ENCODE results near the gene SLIT3. TPM values are rescaled to one million over a fixed set of nuclear protein-coding genes. Genes with fewer than 3 reads are reported as not detected.

Gene SLIT3
- total RNA-seq, 6 donors from 2014 or later = 10.8 to 57.3 (median 32.2) TPM

DNA sequence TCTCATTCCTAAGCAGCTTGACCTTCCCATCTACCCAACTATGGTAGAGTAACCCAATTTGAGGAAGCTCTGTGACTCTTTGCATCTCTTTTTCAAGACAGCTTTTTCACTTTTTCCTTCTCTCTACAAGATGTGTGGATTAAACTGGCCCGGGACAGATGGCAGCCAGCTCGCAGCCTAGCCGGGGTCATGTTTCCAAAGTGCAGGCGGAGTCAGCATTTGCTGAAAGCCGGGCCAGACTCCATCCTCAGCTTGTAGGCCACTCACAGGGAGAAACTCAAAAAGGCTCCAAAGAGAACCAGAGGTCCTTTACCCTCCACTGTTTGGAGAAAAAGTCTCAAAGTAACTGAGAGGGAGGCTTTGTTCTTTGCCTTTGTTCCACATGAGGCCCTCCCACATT is 435.0 kb downstream of the SLIT3 start:
- TF ChIP-seq EP300 (IDR thresholded peaks at IDR 0.05) = no peak
- TF ChIP-seq POLR2AphosphoS5 (IDR thresholded peaks at IDR 0.05) = no peak
- no peak for TF ChIP-seq POLR2A (IDR thresholded peaks at IDR 0.05)
- TF ChIP-seq, protein P1, sequence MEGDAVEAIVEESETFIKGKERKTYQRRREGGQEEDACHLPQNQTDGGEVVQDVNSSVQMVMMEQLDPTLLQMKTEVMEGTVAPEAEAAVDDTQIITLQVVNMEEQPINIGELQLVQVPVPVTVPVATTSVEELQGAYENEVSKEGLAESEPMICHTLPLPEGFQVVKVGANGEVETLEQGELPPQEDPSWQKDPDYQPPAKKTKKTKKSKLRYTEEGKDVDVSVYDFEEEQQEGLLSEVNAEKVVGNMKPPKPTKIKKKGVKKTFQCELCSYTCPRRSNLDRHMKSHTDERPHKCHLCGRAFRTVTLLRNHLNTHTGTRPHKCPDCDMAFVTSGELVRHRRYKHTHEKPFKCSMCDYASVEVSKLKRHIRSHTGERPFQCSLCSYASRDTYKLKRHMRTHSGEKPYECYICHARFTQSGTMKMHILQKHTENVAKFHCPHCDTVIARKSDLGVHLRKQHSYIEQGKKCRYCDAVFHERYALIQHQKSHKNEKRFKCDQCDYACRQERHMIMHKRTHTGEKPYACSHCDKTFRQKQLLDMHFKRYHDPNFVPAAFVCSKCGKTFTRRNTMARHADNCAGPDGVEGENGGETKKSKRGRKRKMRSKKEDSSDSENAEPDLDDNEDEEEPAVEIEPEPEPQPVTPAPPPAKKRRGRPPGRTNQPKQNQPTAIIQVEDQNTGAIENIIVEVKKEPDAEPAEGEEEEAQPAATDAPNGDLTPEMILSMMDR (IDR thresholded peaks at IDR 0.05) = no peak
- Histone ChIP-seq H3K4me3 (no peak overlapping the region), H3K36me3 (no peaks in the 10 kb centered on the region), H3K27me3 (no peaks in the 10 kb centered on the region), H3K9me3 (no peaks in the 10 kb centered on the region), H3K27ac (no peak overlapping the region), H3K4me1 (no peaks in the 10 kb centered on the region)
- no peak for ATAC-seq (ENCODE audit: low FRiP score in 2 of 2)
- no peak for DNase-seq
- 25 to 70% methylated on average over 5 of the region's 5 CpGs for WGBS, 2 donors

DNA sequence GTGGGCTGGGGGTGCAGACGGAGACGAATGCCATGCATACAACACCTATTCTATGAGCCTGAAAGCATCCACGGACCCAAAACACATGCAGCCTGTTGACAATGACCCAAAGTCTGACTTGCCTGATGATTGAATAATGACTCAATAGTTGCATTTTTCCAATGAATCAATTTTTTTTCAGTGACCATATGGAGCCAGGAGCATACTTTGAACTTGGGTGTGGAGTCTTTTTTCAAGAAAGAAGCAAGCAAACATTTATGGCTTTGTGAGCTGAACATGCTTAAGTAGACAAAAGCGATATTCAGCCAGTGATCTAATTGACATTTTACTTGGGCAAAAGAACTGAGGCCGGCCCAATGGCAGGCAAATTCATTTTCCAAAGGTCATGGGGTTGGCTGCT is 437.9 kb downstream of the SLIT3 start:
- ATAC-seq (ENCODE audit: low FRiP score in 2 of 2) (no peak), DNase-seq (no peak)
- WGBS, 2 donors = 88% methylated on average over 5 of the region's 5 CpGs
- no peaks in the 10 kb centered on the region for H3K36me3 ChIP-seq
- H3K4me3 ChIP-seq = no peak overlapping the region
- no peak overlapping the region for H3K27ac ChIP-seq
- no peaks in the 10 kb centered on the region for H3K27me3 ChIP-seq
- no peaks in the 10 kb centered on the region for H3K9me3 ChIP-seq
- TF ChIP-seq POLR2A (IDR thresholded peaks at IDR 0.05) (no peak), EP300 (IDR thresholded peaks at IDR 0.05) (no peak), POLR2AphosphoS5 (IDR thresholded peaks at IDR 0.05) (no peak)
- TF ChIP-seq, protein P1 (IDR thresholded peaks at IDR 0.05) = no peak
- no peaks in the 10 kb centered on the region for H3K4me1 ChIP-seq

DNA sequence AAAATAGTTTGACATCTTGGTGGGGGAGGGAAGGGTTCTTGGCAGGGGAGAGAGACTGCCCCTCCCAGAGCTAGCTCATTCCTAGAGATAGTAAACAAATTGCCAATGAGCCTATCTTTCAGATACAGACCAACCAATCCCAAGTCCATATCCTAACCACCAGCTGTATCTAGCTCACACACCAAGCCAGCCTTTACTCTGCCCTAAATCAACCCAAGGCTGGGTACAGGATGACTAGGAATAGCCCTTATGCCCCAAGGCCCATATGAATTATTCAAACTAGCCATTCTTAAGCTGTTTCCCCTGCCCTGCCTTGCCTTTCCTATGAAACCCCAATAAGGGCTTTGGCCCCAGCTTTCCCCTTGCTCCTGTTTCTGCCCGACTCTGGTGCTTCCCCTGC is 440.4 kb downstream of the SLIT3 start:
- H3K4me3 ChIP-seq = no peak overlapping the region
- H3K36me3 ChIP-seq = no peaks in the 10 kb centered on the region
- H3K27me3 ChIP-seq = no peaks in the 10 kb centered on the region
- ATAC-seq (ENCODE audit: low FRiP score in 2 of 2) (no peak), DNase-seq (no peak)
- no peaks in the 10 kb centered on the region for H3K9me3 ChIP-seq
- H3K4me1 ChIP-seq = no peaks in the 10 kb centered on the region
- H3K27ac ChIP-seq = no peak overlapping the region
- WGBS, 2 donors = 76 to 84% methylated on average over 1 of the region's 1 CpG
- TF ChIP-seq, protein P1 (IDR thresholded peaks at IDR 0.05) = no peak
- TF ChIP-seq POLR2A (IDR thresholded peaks at IDR 0.05) = no peak
- TF ChIP-seq POLR2AphosphoS5 (IDR thresholded peaks at IDR 0.05) = no peak
- TF ChIP-seq EP300 (IDR thresholded peaks at IDR 0.05) = no peak

GRCh38 chr5:168860081-168860480 is 440.9 kb downstream of the SLIT3 start:
- no peaks in the 10 kb centered on the region for H3K36me3 ChIP-seq
- no peak overlapping the region for H3K27ac ChIP-seq
- H3K27me3 ChIP-seq = no peaks in the 10 kb centered on the region
- ATAC-seq (ENCODE audit: low FRiP score in 2 of 2) (no peak), DNase-seq (no peak)
- no peak overlapping the region for H3K4me3 ChIP-seq
- 64 to 67% methylated on average over 1 of the region's 1 CpG for WGBS, 2 donors
- H3K9me3 ChIP-seq = no peaks in the 10 kb centered on the region
- H3K4me1 ChIP-seq = no peaks in the 10 kb centered on the region
- TF ChIP-seq EP300 (IDR thresholded peaks at IDR 0.05) = no peak

DNA sequence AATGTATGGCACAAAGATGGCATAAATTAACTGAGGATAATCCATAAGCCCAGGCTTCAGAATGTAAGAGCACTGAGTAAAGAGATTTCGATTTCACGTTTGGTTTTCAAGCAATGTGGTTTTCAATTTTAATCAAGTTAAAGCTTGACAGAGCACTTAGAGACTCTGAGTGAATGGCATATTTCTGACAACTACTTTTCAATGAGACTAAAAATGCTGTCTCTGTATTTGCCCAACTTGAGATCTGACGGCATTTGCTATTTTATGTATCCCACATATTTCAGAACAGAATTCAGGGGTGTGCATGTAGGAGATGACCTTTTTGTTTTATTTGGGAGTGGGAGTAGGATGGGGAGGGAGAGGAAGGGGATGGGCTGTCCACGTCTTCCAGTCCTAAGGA is 441.5 kb downstream of the SLIT3 start:
- WGBS, 2 donors = 67 to 77% methylated on average over 4 of the region's 4 CpGs
- Histone ChIP-seq H3K27ac (no peak overlapping the region), H3K27me3 (no peaks in the 10 kb centered on the region), H3K36me3 (no peaks in the 10 kb centered on the region), H3K9me3 (no peaks in the 10 kb centered on the region), H3K4me3 (no peak overlapping the region), H3K4me1 (no peaks in the 10 kb centered on the region)
- no peak for DNase-seq
- TF ChIP-seq POLR2A (IDR thresholded peaks at IDR 0.05) (no peak), EP300 (IDR thresholded peaks at IDR 0.05) (no peak), POLR2AphosphoS5 (IDR thresholded peaks at IDR 0.05) (no peak)
- TF ChIP-seq, protein P1 (IDR thresholded peaks at IDR 0.05) = no peak
- no peak for ATAC-seq (ENCODE audit: low FRiP score in 2 of 2)
